ENCODE data around the gene TNP2.
A peak's percentile ranks its signal among the peaks of the same experiment; 100 is the strongest.
"Not testable (repeated sequence)": the region's sequence is repeated elsewhere in the genome, so short reads cannot be mapped to it uniquely, and the experiment has no call there.

TNP2 gene

GRCh38 chr16:11299865-11300559, 30.9 kb upstream of the TNP2 start:
- DNase-seq: no peak

DNA sequence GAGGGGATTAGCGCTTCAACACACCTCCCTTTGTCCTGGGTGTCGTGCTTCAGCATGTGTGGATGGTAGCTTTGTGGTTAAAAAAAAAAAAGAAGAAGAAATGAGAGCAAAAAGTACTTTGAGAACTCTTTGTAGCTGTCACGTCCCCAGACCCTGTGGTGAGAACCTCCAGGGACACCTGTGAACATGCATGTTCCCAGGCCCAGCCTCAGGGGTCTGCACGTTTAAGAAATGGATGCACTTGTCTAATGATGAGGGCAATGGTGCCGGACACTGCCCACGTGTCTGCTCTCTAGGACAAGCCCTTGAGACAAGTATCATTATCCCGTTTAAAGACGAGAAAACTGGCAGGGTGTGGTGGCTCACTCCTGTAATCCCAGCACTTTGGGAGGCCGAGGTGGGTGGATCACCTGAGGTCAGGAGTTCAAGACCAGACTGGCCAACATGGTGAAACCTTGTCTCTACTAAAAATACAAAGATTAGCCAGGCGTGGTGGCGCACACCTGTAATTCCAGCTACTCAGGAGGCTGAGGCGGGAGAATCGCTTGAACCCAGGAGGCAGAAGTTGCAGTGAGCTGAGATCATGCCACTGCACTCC, 29.9 kb upstream of the TNP2 start:
- not testable (repeated sequence) for DNase-seq

DNA sequence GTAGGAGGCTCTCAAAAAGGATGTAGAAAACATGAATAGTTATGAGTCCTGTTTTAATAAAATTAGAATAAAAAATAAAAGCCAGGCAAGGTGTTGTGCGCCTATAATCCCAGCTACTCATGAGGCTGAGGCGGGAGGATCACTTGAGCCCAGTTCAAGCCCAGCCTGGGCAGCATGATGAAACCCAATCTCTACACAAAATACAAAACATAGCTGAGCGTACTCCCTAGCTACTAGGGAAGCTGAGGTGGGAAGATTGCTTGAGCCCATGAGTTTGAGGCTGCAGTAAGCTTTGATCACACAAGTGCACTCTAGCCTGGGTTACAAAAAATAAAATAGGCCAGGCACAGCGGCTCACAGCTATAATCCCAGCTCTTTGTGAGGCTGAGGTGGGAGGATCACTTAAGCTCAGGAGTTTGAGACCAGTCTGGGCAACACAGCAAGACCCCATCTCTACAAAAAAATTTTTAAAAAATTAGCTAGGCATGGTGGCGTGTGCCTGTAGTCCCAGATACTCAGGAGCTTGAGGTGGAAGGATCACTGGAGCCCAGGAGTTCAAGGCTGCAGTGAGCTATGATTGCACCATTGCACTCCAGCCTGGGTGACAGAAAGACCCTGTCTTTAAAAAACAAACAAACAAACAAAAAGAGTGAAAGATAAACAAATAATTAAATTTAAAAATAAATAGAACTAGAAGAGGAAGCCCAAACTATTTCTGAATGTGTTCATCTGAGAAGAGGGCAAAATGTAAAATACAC, 29.2 kb upstream of the TNP2 start:
- peak; percentile 40 for DNase-seq

DNA sequence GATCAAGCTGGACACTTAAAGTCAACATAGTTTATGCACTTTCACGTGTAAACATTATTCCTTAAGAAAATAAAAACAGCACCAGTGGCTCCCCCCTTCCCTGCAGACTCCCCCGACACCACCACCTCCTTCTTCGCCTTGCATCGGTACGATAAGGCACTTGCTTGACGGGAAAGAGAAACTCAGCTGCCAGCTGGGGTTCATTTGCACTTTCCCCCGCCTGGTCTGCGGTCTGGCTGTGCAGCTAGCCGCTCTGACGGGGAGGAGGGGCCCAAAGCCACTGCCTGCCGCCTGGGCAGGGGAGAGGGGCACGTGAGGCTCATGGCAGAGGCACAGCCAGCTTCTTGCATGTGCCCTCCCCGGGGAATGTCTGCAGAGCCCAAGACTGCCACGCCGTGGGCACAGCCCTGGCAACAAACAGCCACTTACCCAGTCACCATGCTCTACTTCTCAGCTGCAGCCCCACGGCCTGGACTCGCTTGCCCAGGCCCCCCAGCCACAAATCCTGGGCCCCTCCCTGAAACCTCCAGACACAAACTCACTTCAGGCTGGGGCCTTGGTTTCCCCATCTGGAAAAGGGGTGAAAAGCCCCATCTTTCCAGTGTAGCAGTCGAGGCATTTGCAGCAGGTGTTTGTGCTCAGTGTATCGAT, 28.5 kb upstream of the TNP2 start:
- peak; percentile 91 for DNase-seq

DNA sequence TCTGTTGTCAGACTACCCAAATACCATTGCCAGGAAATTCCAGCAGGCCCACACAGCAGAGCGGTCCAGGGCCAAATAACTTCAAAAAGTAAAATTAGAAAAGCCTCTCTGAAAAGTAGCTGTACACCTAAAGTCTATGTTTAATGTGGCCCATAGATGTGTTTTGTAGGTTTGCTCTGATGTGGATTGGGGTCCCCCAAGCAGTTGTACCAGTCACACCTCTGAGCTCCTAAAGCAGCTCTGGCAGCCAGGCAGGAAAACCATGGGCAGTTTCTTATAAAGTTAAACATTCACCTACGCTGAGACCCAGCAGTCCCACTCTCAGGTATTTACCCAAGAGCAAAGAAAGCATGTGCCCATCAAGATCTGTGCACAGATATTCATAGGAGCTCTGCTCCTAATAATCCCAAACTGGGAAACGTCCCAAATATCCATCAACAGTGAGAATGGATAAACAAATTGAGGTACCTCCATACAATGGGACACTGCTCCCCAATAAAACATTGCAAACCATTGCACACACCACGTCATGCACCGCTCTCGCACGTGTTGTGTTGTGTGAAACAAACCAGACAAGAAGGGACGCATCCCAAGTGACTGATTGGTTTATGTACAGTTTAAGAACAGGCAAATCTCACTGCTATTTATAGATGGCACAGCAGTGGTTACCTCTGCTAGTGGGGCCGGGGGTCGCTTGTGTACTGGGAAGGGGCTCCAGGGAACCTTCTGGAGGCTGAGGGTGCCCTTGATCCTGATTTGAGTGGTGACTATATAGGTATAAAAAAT, 27.8 kb upstream of the TNP2 start:
- DNase-seq: peak; percentile 49

GRCh38 chr16:11296351-11296705, 27.2 kb upstream of the TNP2 start:
- no peak for DNase-seq

- DNase-seq: no peak
Observed at GRCh38 chr16:11295672-11296071, 26.5 kb upstream of the TNP2 start.

GRCh38 chr16:11292076-11292748, 23.1 kb upstream of the TNP2 start:
- DNase-seq: no peak

- no peak for DNase-seq
Observed at GRCh38 chr16:11291091-11291703, 22.1 kb upstream of the TNP2 start.

DNA sequence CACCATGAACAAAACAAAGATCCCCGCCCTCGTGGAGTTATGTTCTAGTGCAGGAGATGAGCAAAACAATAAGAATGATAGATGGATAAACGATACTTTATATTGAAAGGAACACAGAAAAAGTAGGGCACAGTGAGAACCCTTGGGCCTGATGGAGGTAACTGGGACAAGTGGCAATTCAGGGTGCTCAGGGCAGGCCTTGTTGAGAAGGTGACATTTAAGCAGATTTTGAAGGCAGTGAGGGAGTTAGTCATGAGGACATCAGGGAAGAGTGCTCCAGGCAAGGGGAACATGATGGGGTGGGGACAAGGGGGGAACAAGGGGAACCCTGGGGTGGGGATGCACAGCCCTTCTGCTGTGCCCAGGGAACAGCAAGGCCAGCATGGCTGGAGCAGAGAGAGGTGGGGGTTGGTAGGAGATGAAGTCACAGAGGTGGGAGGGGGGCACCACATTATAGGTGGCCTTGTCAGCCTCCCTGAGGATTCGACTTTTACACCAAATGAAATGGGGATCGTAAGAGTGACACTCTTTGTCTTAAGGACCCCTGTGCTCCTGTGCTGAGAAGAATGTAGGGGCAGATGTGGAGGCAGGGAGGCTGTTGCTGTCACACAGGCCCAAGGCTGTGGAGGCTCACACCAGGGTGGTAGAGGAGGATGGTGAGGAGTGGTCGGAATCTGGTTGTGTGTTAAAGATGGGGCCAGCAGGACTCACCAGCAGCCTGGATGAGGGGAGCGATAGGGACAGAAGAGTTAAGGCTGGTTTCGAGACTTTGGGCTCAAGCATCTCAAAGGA, 21.2 kb upstream of the TNP2 start:
- DNase-seq: no peak

DNA sequence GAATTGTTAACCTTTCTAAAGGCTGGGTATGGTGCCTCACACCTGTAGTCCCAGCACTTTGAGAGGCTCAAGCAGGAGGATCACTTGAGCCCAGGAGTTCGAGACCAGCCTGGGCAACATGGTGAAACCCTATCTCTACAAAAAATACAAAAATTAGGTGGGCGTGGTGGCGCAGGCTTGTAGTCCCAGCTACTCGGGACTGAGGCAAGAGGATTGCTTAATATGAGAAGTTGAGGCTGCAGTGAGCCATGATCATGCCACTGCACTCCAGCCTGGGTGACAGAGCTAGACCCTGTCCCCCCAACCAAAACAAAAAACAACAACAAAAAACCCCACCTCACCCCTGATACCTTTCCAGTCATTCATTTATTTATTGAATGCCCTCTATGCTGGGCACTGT, 20.6 kb upstream of the TNP2 start:
- not testable (repeated sequence) for DNase-seq

DNA sequence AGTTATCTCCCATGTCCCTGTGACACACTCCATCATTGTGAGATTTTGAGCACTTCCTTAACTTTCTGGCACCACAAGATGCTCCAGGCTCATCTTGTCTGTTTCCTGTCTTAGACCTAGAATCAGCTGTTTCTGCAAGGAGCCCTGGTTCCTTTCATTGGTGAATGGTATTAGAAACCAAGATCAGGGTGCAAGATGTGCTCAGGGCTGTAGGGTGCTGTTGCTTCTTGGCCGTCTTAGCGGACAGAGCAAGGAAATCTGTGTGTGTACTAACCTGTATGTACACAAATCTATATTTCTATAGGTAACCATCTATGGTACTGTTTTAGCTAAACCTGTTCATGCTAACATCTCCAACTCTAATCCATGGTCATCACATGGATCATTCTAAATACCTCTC, 20.1 kb upstream of the TNP2 start:
- no peak for DNase-seq

- DNase-seq: no peak
Observed at GRCh38 chr16:11285842-11286241, 16.7 kb upstream of the TNP2 start.

DNA sequence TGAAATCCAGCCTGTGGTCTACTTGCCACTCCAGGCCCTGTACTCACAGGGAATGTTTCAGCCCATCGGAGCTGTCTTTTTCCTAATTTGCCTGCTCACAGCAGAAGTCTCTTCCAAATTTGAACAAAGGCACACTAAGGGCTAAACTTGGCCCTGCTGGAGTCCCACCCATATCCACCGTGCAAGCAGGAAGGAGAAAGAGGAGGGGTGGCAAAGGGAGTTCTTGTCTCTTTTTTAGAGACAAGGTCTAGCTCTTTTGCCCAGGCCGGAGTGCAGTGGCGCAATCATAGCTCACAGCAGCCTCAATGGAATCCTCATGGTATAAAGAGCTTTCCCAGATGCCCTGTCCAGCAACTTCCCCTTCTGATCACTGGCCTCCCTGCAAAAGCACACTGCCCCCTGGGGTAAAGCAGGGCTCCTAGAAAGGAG, 14.7 kb upstream of the TNP2 start:
- DNase-seq: no peak

GRCh38 chr16:11280616-11281522, 11.7 kb upstream of the TNP2 start, which contains the start of gene PRM1:
PRM1 (minus strand) TSS chr16:11281330; CDS start chr16:11281238, 92 bp downstream.
- DNase-seq: no peak

DNA sequence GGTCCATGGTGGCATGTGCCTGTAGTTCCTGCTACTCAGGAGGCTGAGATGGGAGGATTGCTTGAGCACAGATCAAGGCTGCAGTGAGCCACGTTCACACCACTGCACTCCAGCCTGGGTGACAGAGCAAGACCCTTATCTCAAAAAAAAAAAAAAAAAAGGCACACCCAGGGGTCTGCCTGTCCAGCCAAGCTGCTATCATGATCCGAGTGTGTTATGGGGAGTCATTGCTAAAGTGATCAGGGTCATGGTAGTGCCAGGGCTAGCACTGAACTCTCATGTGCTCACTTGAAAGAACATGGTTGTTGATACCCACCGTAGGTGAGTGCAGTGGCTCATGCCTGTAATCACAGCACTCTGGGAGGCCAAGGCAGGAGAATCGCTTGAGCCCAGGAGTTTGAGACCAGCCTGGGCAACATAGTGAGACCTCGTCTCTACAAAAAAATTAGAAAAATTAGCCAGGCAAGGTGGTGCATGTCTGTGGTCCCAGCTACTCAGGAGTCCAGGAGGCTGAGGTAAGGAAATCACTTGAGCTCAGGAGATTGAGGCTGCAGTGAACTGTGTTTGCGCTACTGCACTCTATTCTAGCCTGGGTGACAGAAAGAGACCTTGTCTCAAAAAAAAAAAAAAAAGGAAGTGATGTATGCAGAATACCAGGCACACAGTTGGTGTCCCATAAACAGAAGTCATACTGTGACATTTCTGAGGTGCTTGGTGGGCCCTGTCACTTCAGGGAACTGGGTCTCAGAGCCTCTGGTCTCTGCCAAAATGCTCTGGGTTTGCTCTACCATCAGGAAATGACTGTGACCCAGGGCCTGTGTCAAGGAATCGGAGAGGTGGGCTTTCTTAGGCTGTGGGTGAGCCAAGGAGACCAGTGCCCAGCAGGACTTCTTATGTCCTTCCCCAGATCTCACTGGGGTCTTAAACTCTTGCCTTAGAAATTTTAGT, 9.8 kb upstream of the TNP2 start:
- no peak for DNase-seq

- no peak for DNase-seq
Observed at GRCh38 chr16:11277607-11278337, 8.6 kb upstream of the TNP2 start.
